Measurements from ENCODE around the gene SNN. TPM values are rescaled to one million over a fixed set of nuclear protein-coding genes. Genes with fewer than 3 reads are reported as not detected.

Gene SNN
- total and polyA plus RNA-seq, 2 of the 4 experiments (the other 2 are of a cell fraction) = 10.0 to 13.0 TPM

DNA sequence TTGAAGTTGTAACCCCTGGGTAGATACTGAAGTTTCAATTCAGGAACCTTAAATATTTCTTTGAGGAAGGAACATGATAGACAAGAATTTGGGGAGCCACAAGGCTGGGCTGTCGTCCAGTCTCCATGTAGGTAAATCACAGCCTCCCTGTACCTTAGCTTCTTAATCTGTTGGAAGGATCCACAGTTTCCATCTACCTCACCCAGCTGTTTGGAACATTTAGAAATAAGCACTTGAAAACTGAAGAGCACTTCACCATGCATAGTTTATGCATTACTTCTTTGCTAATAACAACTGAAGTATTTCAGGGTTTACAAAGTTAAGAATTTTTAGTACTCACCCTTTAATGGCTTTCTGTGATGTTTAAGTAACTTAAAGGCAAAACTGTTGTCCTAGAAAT, 57.2 kb downstream of the SNN start:
- POLR2A ChIA-PET (ENCODE audit: unreplicated experiment) = no interaction called here
- Histone ChIP-seq H2BK5ac (ENCODE audit: low read depth, low read length, poor library complexity, severe bottlenecking) (peak overlapping the region; percentile 81), H3K14ac (replicated peaks; ENCODE audit: low read depth, low read length) (no peak overlapping the region)

More for the DNA sequence above, 57.2 kb downstream of the SNN start:
- Histone ChIP-seq H3K9me1 (ENCODE audit: insufficient read depth, low read length) (peaks cover 4% of the 10 kb centered on the region; the same call in 1 of the 2 replicates), H2AK9ac (replicated peaks; ENCODE audit: low read depth, low read length, poor library complexity) (no peak overlapping the region), H3K4ac (ENCODE audit: low read depth, low read length) (no peak overlapping the region), H3K18ac (ENCODE audit: low read depth, low read length) (0 out of 2 replicates have a peak overlapping the region, but pooled peaks have one; percentile 27), H3K23ac (ENCODE audit: low read depth, low read length) (no peak overlapping the region; the same call in 1 of the 2 replicates), H4K8ac (ENCODE audit: low read depth in 2 of 2, low read length in 2 of 2) (no peak overlapping the region), H3K56ac (ENCODE audit: extremely low read depth, insufficient read depth, low read length) (no peak overlapping the region), H3K9ac (ENCODE audit: low read depth, low read length) (peak overlapping the region; percentile 41; the same call in 1 of the 2 replicates), H3K27ac (ENCODE audit: insufficient read depth, low read length) (peak overlapping the region; percentile 89; the same call in 1 of the 2 replicates), H2BK120ac (ENCODE audit: low read depth, low read length) (no peak overlapping the region), H4K91ac (ENCODE audit: insufficient read depth, low read depth, low read length) (no peak overlapping the region), H2AFZ (replicated peaks; ENCODE audit: low read length, poor library complexity) (no peak overlapping the region), H3K4me3 (ENCODE audit: insufficient read depth, low read depth, low read length) (no peak overlapping the region), H4K5ac (ENCODE audit: low read depth, low read length) (no peak overlapping the region), H3K9me3 (ENCODE audit: control insufficient read depth, insufficient read depth, low read length) (no peaks in the 10 kb centered on the region), H2BK15ac (ENCODE audit: low read depth, low read length) (no peak overlapping the region), H3K36me3 (ENCODE audit: control insufficient read depth, insufficient read depth, low read length) (peaks cover 27% of the 10 kb centered on the region), H2BK20ac (ENCODE audit: low read depth, low read length) (no peak overlapping the region), H3K27me3 (ENCODE audit: control insufficient read depth, insufficient read depth, low read length) (no peaks in the 10 kb centered on the region), H4K20me1 (ENCODE audit: insufficient read depth, low read length) (peaks cover 5% of the 10 kb centered on the region; the same call in 1 of the 2 replicates), H3K4me1 (ENCODE audit: control insufficient read depth, insufficient read depth, low read length) (peaks cover 5% of the 10 kb centered on the region), H3K79me1 (ENCODE audit: low read depth in 1 of 2, low read length in 2 of 2) (peaks cover 41 to 48% of the 10 kb centered on the region in 2 experiments), H2AK5ac (ENCODE audit: low read depth, low read length) (no peak overlapping the region), H3K4me2 (ENCODE audit: low read depth, low read length) (peak overlapping the region; percentile 73)
- WGBS, 2 experiments (ENCODE audit: extremely low coverage in 2 of 2, insufficient read length in 1 of 2) = no CpG with 5 or more reads among the region's 1 CpG
- in situ Hi-C loops (cut with MboI; ENCODE audit: low sequenced_read_pairs) = no loop called here
- peak; percentile 45 for DNase-seq
- TF ChIP-seq RAD21 (IDR thresholded peaks at IDR 0.05; ENCODE audit: low read length) (no peak), SMC3 (IDR thresholded peaks at IDR 0.05; ENCODE audit: low read depth, low read length) (no peak), RFX5 (IDR thresholded peaks at IDR 0.05; ENCODE audit: low read depth, low read length) (no peak), MXI1 (IDR thresholded peaks at IDR 0.05; ENCODE audit: borderline replicate concordance, low read depth, low read length) (no peak), MAZ (IDR thresholded peaks at IDR 0.05; ENCODE audit: borderline replicate concordance, low read depth, low read length) (no peak), BHLHE40 (IDR thresholded peaks at IDR 0.05; ENCODE audit: low read depth, low read length) (no peak), CHD1 (IDR thresholded peaks at IDR 0.05; ENCODE audit: low read depth, low read length) (no peak), POLR2A (IDR thresholded peaks at IDR 0.05; ENCODE audit: low read depth, low read length) (no peak), RCOR1 (IDR thresholded peaks at IDR 0.05; ENCODE audit: insufficient replicate concordance, low read length) (no peak), NFE2L2 (IDR thresholded peaks at IDR 0.05; ENCODE audit: low read depth, low read length) (no peak), CEBPB (IDR thresholded peaks at IDR 0.05; ENCODE audit: low read depth, low read length) (no peak), FOS (IDR thresholded peaks at IDR 0.05; ENCODE audit: low read depth, low read length) (no peak), MAFK (IDR thresholded peaks at IDR 0.05; ENCODE audit: low read depth, low read length) (no peak)
- TF ChIP-seq, protein P1, sequence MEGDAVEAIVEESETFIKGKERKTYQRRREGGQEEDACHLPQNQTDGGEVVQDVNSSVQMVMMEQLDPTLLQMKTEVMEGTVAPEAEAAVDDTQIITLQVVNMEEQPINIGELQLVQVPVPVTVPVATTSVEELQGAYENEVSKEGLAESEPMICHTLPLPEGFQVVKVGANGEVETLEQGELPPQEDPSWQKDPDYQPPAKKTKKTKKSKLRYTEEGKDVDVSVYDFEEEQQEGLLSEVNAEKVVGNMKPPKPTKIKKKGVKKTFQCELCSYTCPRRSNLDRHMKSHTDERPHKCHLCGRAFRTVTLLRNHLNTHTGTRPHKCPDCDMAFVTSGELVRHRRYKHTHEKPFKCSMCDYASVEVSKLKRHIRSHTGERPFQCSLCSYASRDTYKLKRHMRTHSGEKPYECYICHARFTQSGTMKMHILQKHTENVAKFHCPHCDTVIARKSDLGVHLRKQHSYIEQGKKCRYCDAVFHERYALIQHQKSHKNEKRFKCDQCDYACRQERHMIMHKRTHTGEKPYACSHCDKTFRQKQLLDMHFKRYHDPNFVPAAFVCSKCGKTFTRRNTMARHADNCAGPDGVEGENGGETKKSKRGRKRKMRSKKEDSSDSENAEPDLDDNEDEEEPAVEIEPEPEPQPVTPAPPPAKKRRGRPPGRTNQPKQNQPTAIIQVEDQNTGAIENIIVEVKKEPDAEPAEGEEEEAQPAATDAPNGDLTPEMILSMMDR (conservative IDR thresholded peaks at IDR 0.05; ENCODE audit: low read depth, low read length) = no peak
- TF ChIP-seq, protein P2, sequence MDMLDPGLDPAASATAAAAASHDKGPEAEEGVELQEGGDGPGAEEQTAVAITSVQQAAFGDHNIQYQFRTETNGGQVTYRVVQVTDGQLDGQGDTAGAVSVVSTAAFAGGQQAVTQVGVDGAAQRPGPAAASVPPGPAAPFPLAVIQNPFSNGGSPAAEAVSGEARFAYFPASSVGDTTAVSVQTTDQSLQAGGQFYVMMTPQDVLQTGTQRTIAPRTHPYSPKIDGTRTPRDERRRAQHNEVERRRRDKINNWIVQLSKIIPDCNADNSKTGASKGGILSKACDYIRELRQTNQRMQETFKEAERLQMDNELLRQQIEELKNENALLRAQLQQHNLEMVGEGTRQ (IDR thresholded peaks at IDR 0.05; ENCODE audit: low read depth, low read length) = no peak
- TF ChIP-seq, protein P3, sequence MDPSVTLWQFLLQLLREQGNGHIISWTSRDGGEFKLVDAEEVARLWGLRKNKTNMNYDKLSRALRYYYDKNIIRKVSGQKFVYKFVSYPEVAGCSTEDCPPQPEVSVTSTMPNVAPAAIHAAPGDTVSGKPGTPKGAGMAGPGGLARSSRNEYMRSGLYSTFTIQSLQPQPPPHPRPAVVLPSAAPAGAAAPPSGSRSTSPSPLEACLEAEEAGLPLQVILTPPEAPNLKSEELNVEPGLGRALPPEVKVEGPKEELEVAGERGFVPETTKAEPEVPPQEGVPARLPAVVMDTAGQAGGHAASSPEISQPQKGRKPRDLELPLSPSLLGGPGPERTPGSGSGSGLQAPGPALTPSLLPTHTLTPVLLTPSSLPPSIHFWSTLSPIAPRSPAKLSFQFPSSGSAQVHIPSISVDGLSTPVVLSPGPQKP (IDR thresholded peaks at IDR 0.05; ENCODE audit: borderline replicate concordance, low read depth, low read length) = no peak
- intact Hi-C loops (cut with micrococcal nuclease) = loop anchor here (5.0 kb wide), 1 partner anchor 83 kb away; no protein-coding TSS in a partner anchor
- dilution Hi-C loops (cut with HindIII; ENCODE audit: low sequenced_read_pairs, unreplicated experiment) = no loop called here
- CTCF ChIA-PET = interaction anchor here (0.6 to 0.7 kb wide), 2 partner anchors 83 to 771 kb away, joined by 4 read pairs; no protein-coding TSS in a partner anchor
- peak; percentile 90 for ATAC-seq (ENCODE audit: low read depth)
- no TSS peak for BruUV-seq (replicated peaks)
